CD4-positive, alpha-beta T cell treated with Interleukin-4 for 4 hours (primary cell): ENCODE data around the gene NAPB.

Experiments
- DNase-seq: peaks from one replicate; pipeline ENCODE4 v3.0.0-alpha.2; 2020

NAPB gene

DNA sequence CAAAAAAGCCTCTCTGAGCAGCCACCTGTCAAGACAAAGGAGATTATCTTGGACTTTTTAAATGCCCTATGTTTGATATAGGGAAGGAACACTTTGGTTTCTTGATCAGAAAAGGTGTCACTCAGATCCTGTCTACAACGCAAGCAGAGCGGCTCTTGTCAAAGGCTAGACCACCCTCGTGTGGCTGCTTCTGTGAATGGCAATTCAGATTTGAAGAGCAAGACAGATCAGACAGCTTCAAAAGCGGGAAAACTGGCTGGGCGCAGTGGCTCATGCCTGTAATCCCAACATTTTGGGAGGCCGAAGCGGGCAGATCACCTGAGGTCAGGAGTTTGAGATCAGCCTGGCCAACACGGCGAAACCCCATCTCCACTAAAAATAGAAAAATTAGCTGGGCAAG, 80.8 kb downstream of the NAPB start:
- DNase-seq = no peak

- DNase-seq = no peak
Observed at GRCh38 chr20:23339986-23340385, 81.3 kb downstream of the NAPB start.

DNA sequence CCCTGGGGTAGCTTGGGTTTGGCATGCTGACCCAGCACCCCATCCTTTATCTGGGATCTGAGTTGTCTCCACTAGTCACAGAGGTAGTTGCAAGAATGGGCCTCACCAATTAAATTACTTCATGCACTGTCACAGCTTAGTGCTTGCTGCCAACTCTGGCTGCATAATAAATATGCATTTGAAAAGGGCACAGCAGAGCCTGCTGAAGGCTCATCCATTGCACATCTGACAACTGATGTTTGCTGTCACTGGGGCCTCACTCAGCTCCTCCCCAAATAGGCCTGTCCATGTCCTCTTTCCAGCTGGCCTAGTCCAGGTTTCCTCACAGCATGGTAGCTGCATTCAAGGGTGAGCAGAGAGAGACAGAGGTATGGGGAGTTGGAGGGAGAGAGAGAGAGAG, 84.0 kb downstream of the NAPB start:
- no peak for DNase-seq

GRCh38 chr20:23336476-23336875, 84.8 kb downstream of the NAPB start:
- no peak for DNase-seq

GRCh38 chr20:23335521-23335920, 85.8 kb downstream of the NAPB start:
- DNase-seq = no peak

DNA sequence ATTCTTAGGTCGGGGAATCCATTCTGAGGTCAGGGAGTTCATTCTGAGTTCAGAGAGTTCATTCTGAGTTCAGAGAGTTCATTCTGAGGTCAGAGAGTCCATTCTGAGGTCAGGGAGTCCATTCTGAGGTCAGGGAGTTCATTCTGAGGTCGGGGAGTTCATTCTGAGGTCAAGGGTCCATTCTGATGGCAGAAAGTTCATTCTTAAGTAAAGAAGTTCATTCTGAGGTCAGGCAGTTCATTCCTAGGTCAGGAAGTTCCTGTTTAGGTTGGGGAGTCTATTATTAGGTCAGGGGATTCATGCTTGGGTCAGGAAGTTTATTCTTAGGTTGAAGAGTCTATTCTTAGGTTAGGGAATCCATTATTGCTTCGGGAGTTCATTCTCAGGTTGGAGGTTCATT, 87.2 kb downstream of the NAPB start:
- DNase-seq = no peak

GRCh38 chr20:23332467-23332866, 88.8 kb downstream of the NAPB start:
- DNase-seq = no peak

DNA sequence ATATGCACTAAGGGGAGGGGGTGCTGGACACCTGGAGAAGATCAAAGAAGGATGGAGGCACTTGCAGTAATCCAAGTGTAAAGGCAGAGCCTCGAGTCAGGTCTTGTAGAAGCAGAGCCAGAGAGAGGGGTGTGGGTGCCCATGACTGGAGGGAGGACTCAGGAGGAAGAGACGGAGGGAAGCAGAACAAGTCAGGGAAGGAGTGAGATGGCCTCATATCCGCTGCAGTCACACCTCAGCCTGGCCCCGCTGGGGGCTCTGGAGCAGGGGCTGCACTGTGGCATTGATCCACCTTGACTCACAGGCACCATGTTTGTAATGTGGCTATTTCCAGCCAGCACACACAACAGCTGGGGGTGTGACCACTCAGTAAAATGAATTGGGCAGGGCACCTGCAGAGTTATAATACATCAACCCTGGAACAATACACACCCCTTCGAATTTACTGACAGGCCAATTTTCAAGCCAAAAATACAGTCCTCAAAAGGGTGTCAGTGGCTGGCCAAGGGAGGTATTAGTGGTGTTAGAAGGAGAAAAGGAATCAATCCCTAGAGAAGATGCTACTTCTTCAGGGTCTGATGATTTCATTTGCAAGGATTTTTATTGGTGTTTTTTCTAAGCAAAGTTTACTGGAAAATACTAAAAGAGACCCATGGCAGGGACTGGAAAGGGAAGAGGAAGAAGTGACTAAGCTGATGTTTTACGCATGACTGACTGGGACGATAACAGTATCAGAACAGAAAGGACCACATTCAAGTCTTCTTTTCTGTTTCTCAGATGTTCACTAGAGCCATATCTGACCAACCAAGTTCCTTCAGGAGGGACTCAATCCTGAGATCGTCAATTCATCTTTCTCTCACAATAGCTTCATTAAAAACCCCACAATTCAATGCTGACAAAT, 89.6 kb downstream of the NAPB start:
- DNase-seq = no peak

DNA sequence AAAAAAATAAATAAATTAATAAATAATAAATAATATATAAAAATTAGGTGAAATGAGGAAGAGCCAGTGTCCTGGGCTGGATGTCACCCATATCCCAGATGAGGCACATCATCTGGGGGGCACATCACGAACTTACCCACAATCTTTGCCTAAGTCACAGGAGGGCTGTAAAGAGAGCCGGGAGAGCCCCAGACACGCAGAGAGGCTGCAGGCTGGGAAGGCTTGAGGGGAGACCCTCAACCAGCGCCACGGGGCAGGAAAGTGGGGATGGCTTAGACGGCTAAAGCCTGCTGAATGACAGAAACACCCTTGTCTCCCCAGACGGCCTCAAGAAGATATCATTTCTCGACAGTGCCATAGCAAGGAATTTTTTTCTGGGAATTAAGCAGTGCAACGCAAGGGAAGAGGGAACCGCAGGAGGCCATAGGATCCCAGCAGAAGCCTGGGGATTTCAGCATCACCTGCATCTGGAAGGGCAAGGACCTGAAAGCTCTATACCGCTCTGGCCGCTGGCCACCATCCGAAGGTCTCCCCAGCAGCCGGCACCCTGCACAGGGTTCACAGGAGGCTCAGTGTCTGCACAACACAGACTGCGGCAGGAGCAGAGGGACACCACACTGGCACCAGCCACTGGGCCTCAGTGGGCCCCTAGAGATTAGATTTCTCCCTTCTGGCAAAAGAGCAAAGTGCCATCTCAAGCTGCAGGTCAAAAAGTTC, 93.5 kb downstream of the NAPB start:
- DNase-seq = no peak

GRCh38 chr20:23326774-23327173, 94.5 kb downstream of the NAPB start:
- no peak for DNase-seq

DNA sequence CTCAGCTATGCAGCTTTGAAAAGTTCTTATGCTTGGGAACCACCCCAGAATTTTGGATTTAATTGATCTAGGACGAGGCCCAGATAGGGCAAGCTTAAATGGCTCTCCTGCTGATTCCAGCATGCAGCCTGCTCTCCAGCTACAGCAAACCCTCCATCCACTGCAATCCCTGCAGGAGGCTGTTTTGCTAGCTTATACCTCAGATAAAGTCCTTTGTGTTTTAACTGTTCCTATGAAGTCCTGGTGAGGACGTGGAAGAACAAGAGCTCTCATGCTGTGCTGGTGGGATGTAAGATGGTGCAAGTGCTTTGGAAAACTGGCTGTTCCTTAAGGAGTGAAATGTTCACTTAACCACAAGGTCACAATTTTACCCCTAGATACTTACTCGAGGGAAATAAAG, 96.2 kb downstream of the NAPB start:
- DNase-seq = no peak
